OCI-LY1 (cell line): ENCODE measurements around the gene GABRB3.

Source experiments
- CTCF ChIP-seq: fragments of 200-600 bp; sonication (generic), shearing (Covaris generic); IDR thresholded peaks from 2 replicates; pipeline ENCODE4 v1.5.1; 2017; ENCODE audit warnings: mild to moderate bottlenecking, antibody characterized with exemption, low read length, moderate library complexity, mixed read lengths
- EZH2 ChIP-seq: fragments of 200-600 bp; sonication (generic), shearing (Covaris generic); IDR thresholded peaks from 2 replicates; pipeline ENCODE4 v1.8.0; 2017; ENCODE audit warnings: borderline replicate concordance, mixed run types, mild to moderate bottlenecking, antibody characterized with exemption, low read length, moderate library complexity, mixed read lengths

- TF ChIP-seq CTCF (no peak), EZH2 (no peak)
These were observed 138.5 kb downstream of the GABRB3 start for GRCh38 chr15:26634319-26634718.
